HepG2 (cell line): Measurements from ENCODE around the gene SMC6. TPM values are rescaled to one million over a fixed set of nuclear protein-coding genes. Genes with fewer than 3 reads are reported as not detected.

Experiments
- ATAC-seq: fragments of 200-7000 bp; cut with Tn5 transposase; 3 replicates; pipeline ENCODE4 v1.9.1; 2020; ENCODE audit warnings: mild to moderate bottlenecking, moderate library complexity
- BruUV-seq: library from RNA; stranded (reverse); fragments of 400-500 nt; replicated peaks from 2 replicates; lab custom pipeline; 2021; lab: Mats Ljungman, UMichigan
- CTCF ChIA-PET: fragments of 300-600 bp; formaldehyde crosslinking; extraction: SDS; loops from one replicate; lab custom pipeline; 2021; ENCODE audit warnings: low total read pairs, inconsistent platforms, low intra/inter-chr PET ratio; lab: Yijun Ruan, JAX
- POLR2A ChIA-PET: fragments of 350-600 bp; sonication (Branson Sonifier 250); formaldehyde crosslinking; loops from one replicate; lab custom pipeline; 2020; ENCODE audit warnings: antibody characterized with exemption, inconsistent platforms; lab: Yijun Ruan, JAX
- DNase-seq: peaks from one replicate; pipeline ENCODE4 v3.0.0-alpha.2; 2015; ENCODE audit warnings: low spot score
- FAIRE-seq: peaks from 3 replicates; lab custom pipeline; 2011; peaks lifted over from hg19 to GRCh38; lab: Jason Lieb, UNC
- H2AFZ ChIP-seq: one replicate; pipeline ENCODE4 v1.6.1; 2011; ENCODE audit warnings: low read length, inconsistent platforms
- H3K27ac ChIP-seq: fragments of 300-600 bp; 3 replicates; pipeline ENCODE4 v1.8.0; 2011; ENCODE audit warnings: mixed run types, mild to moderate bottlenecking, mixed read lengths, low read length, inconsistent platforms; ENCODE audit not compliant: insufficient read depth; ENCODE audit errors: extremely low read length
- H3K27me3 ChIP-seq, 2 experiments: fragments of 200-600 bp in 1 of 2; 2 replicates in 1 of 2; 3 replicates in 1 of 2; pipeline versions ENCODE4 v1.6.0 to v1.8.0; 2011; ENCODE audit warnings: low read length in 2 of 2, mild to moderate bottlenecking in 2 of 2, moderate library complexity in 2 of 2, inconsistent platforms in 1 of 2; ENCODE audit not compliant: insufficient read depth in 2 of 2, control insufficient read depth in 1 of 2
- H3K36me3 ChIP-seq, 2 experiments: fragments of 200-600 bp in 1 of 2; replicated peaks in 1 of 2; 2 replicates in 1 of 2; 3 replicates in 1 of 2; pipeline versions ENCODE4 v1.5.1 to v1.8.0; 2011; ENCODE audit warnings: low read length in 2 of 2, inconsistent platforms in 1 of 2; ENCODE audit not compliant: insufficient read depth in 2 of 2, control insufficient read depth in 1 of 2
- H3K4me1 ChIP-seq: 2 replicates; pipeline ENCODE4 v1.5.1; 2012; ENCODE audit warnings: low read length, inconsistent platforms; ENCODE audit not compliant: insufficient read depth
- H3K4me2 ChIP-seq: 2 replicates; pipeline ENCODE4 v1.6.0; 2011; ENCODE audit warnings: low read depth, low read length, inconsistent platforms
- H3K4me3 ChIP-seq, 3 experiments: fragments of 200-600 bp in 1 of 3; sonication (generic), shearing (Covaris generic) in 1 of 3; replicated peaks in 1 of 3; 2 replicates each; pipeline ENCODE4 v1.5.1; 2011 to 2016; ENCODE audit warnings: low read length in 3 of 3, inconsistent platforms in 2 of 3, low read depth in 2 of 3, mild to moderate bottlenecking in 2 of 3, control low read depth in 1 of 3, mixed read lengths in 1 of 3; ENCODE audit not compliant: insufficient read depth in 1 of 3
- H3K79me2 ChIP-seq: one replicate; pipeline ENCODE4 v1.6.1; 2011; ENCODE audit warnings: low read length, inconsistent platforms; ENCODE audit not compliant: insufficient read depth
- H3K9ac ChIP-seq: 2 replicates; pipeline ENCODE4 v1.6.0; 2011; ENCODE audit warnings: mild to moderate bottlenecking, low read depth, low read length, inconsistent platforms; ENCODE audit not compliant: insufficient read depth
- H3K9me3 ChIP-seq: 2 replicates; pipeline ENCODE4 v1.5.1; 2012; ENCODE audit warnings: mild to moderate bottlenecking, low read length
- H4K20me1 ChIP-seq: 2 replicates; pipeline ENCODE4 v1.6.0; 2011; ENCODE audit warnings: inconsistent platforms, mild to moderate bottlenecking, low read length, moderate library complexity; ENCODE audit not compliant: insufficient read depth
- ARNT ChIP-seq: fragments of 450-650 bp; IDR thresholded peaks from 2 replicates; pipeline ENCODE4 v1.6.1; 2017
- SATB2 ChIP-seq: sonication (generic); formaldehyde crosslinking; IDR thresholded peaks from 2 replicates; pipeline ENCODE4 v1.5.0; 2020; ENCODE audit warnings: missing genetic modification reagents
- SETDB1 ChIP-seq: sonication (generic); formaldehyde crosslinking; IDR thresholded peaks from 2 replicates; pipeline ENCODE4 v1.5.1; 2020; ENCODE audit warnings: missing genetic modification reagents, mild to moderate bottlenecking, borderline replicate concordance
- U2AF1 ChIP-seq: fragments of 200-400 bp; formaldehyde crosslinking; optimal IDR thresholded peaks from 2 replicates; pipeline ENCODE3; 2017; ENCODE audit warnings: mild to moderate bottlenecking, low read depth, low read length
- ZNF335 ChIP-seq: sonication (generic); formaldehyde crosslinking; IDR thresholded peaks from 2 replicates; pipeline ENCODE4 v1.4.0; 2020; ENCODE audit warnings: missing genetic modification reagents
- ZNF430 ChIP-seq: sonication (generic); formaldehyde crosslinking; IDR thresholded peaks from 2 replicates; pipeline ENCODE4 v1.9.0; 2021; ENCODE audit warnings: mild to moderate bottlenecking, missing genetic modification reagents
- ZNF431 ChIP-seq: sonication (generic); formaldehyde crosslinking; IDR thresholded peaks from 2 replicates; pipeline ENCODE4 v1.9.0; 2022; ENCODE audit warnings: missing genetic modification reagents, low read depth, mild to moderate bottlenecking, borderline replicate concordance
- ZNF556 ChIP-seq: sonication (generic); formaldehyde crosslinking; IDR thresholded peaks from 2 replicates; pipeline ENCODE4 v1.4.0; 2020; ENCODE audit warnings: mild to moderate bottlenecking, missing genetic modification reagents, borderline replicate concordance
- ZNF691 ChIP-seq: sonication (generic); formaldehyde crosslinking; IDR thresholded peaks from 2 replicates; pipeline ENCODE4 v1.4.0; 2020; ENCODE audit warnings: missing genetic modification reagents, low read depth, mild to moderate bottlenecking, borderline replicate concordance
- ZNF704 ChIP-seq: sonication (generic); formaldehyde crosslinking; IDR thresholded peaks from 2 replicates; pipeline ENCODE4 v1.8.1; 2023; ENCODE audit warnings: mild to moderate bottlenecking, inconsistent platforms, moderate library complexity, missing genetic modification reagents, borderline replicate concordance
- WGBS: methylation state at CpG from one replicate; pipeline ENCODE4 v1.1.6; 2017; ENCODE audit warnings: low lambda C conversion rate; 5-methylcytosine and 5-hydroxymethylcytosine counted together
- in situ Hi-C: cut with HindIII; loops from 2 replicates; pipeline ENCODE4 v1.10.0; 2017; ENCODE audit warnings: low pct_unique_long_range_greater_than_20kb; ENCODE audit not compliant: extremely low pct_ligation_motif_present
- intact Hi-C: fragments of 100-400 bp; cut with micrococcal nuclease; formaldehyde crosslinking; loops from one replicate; pipeline ENCODE4 v1.10.0; 2022; ENCODE audit not compliant: unreplicated experiment
- polyA plus RNA-seq, 8 experiments: library from polyadenylated mRNA; depleted of rRNA in 3 of 8; stranded (reverse) in 7 of 8; unstranded in 1 of 8; fragments of >200 nt; fragmentation: Illumina TruSeq in 4 of 8; extraction: Trizol in 4 of 8; gene quantifications; 2 replicates each; pipeline versions ENCODE4 v1.2.1 to v1.2.3, GENCODE V29; 2011 to 2016; ENCODE audit warnings: low read depth in 4 of 8, missing spikeins in 1 of 8, mixed read lengths in 1 of 8; ENCODE audit not compliant: insufficient read depth in 1 of 8
- total RNA-seq, 5 experiments: library from RNA; depleted of rRNA; stranded (reverse); fragments of >200 nt; fragmentation: Illumina TruSeq; extraction: Trizol; gene quantifications; 2 replicates each; pipeline ENCODE4 v1.2.3, GENCODE V29; 2016; ENCODE audit warnings: low read depth in 1 of 5

Gene SMC6
- total and polyA plus RNA-seq, 2 of the 13 experiments (the other 11 are each of a cell fraction or from before 2014, with no cell fraction given) = 18.9 to 55.3 TPM

GRCh38 chr2:17680119-17680518, 73.5 kb downstream of the SMC6 start:
- DNase-seq (no peak), ATAC-seq (no peak), FAIRE-seq (no peak)
- Histone ChIP-seq H3K4me1 (no peaks in the 10 kb centered on the region), H3K79me2 (no peaks in the 10 kb centered on the region), H3K9ac (no peak overlapping the region), H3K36me3 (peaks cover 12 to 70% of the 10 kb centered on the region in 2 experiments), H3K4me2 (no peak overlapping the region), H3K27ac (no peak overlapping the region), H3K27me3 (no peaks in the 10 kb centered on the region), H3K9me3 (no peaks in the 10 kb centered on the region), H3K4me3 (no peak overlapping the region), H2AFZ (no peak overlapping the region), H4K20me1 (no peaks in the 10 kb centered on the region)
- ChIA-PET POLR2A (no interaction called here), CTCF (no interaction called here)
- no peak for TF ChIP-seq ZNF431
- TF ChIP-seq ZNF704 (CRISPR knock-in tag) = no peak
- no peak for TF ChIP-seq SETDB1
- TF ChIP-seq U2AF1 = no peak
- TF ChIP-seq ZNF556 (CRISPR knock-in tag) = no peak
- TF ChIP-seq ZNF335 (CRISPR knock-in tag) = no peak
- no peak for TF ChIP-seq ARNT
- TF ChIP-seq SATB2 (CRISPR knock-in tag) = no peak
- TF ChIP-seq ZNF430 (CRISPR knock-in tag) = no peak
- TF ChIP-seq ZNF691 = no peak
- 96% methylated on average over 3 of the region's 3 CpGs for WGBS
- intact Hi-C loops (no loop called here), in situ Hi-C loops (no loop called here)
- no TSS peak for BruUV-seq
